ENCODE results near the gene PRXL2B.
"Not testable (repeated sequence)": the region's sequence is repeated elsewhere in the genome, so short reads cannot be mapped to it uniquely, and the experiment has no call there.

PRXL2B gene

GRCh38 chr1:2586154-2587070 lies at the start of gene PRXL2B:
PRXL2B (plus strand) TSS chr1:2586777; CDS start chr1:2586886, 109 bp downstream.
- peak; percentile 96 to 97 for DNase-seq (ENCODE audit: low read depth in 1 of 2, low spot score in 1 of 2)

- DNase-seq (ENCODE audit: low read depth in 1 of 2, low spot score in 1 of 2): no peak
These were observed 48.8 kb upstream of the PRXL2B start for GRCh38 chr1:2537784-2538115.

GRCh38 chr1:2538376-2538775 lies 48.2 kb upstream of the PRXL2B start:
- no peak for DNase-seq (ENCODE audit: low read depth in 1 of 2, low spot score in 1 of 2)

- DNase-seq (ENCODE audit: low read depth in 1 of 2, low spot score in 1 of 2): no peak
These were observed 47.7 kb upstream of the PRXL2B start for GRCh38 chr1:2538872-2539271.

GRCh38 chr1:2539312-2539907 lies 47.2 kb upstream of the PRXL2B start:
- DNase-seq (ENCODE audit: low read depth in 1 of 2, low spot score in 1 of 2): no peak

- no peak for DNase-seq (ENCODE audit: low read depth in 1 of 2, low spot score in 1 of 2)
These were observed 45.6 kb upstream of the PRXL2B start for GRCh38 chr1:2540816-2541492.

GRCh38 chr1:2541619-2542245 lies 44.8 kb upstream of the PRXL2B start:
- no peak for DNase-seq (ENCODE audit: low read depth in 1 of 2, low spot score in 1 of 2)

GRCh38 chr1:2542246-2542915 lies 44.2 kb upstream of the PRXL2B start:
- DNase-seq (ENCODE audit: low read depth in 1 of 2, low spot score in 1 of 2): no peak

GRCh38 chr1:2543543-2544092 lies 43.0 kb upstream of the PRXL2B start:
- no peak for DNase-seq (ENCODE audit: low read depth in 1 of 2, low spot score in 1 of 2)

GRCh38 chr1:2544093-2544874 lies 42.3 kb upstream of the PRXL2B start:
- DNase-seq (ENCODE audit: low read depth in 1 of 2, low spot score in 1 of 2): no peak

GRCh38 chr1:2544875-2545640 lies 41.5 kb upstream of the PRXL2B start:
- DNase-seq (ENCODE audit: low read depth in 1 of 2, low spot score in 1 of 2): no peak

GRCh38 chr1:2545754-2546514 lies 40.6 kb upstream of the PRXL2B start:
- peak; percentile 74 to 79 for DNase-seq (ENCODE audit: low read depth in 1 of 2, low spot score in 1 of 2)

- peak; percentile 57 to 64 for DNase-seq (ENCODE audit: low read depth in 1 of 2, low spot score in 1 of 2)
These were observed 39.9 kb upstream of the PRXL2B start for GRCh38 chr1:2546515-2547209.

- DNase-seq (ENCODE audit: low read depth in 1 of 2, low spot score in 1 of 2): no peak
These were observed 39.1 kb upstream of the PRXL2B start for GRCh38 chr1:2547210-2548067.

GRCh38 chr1:2548068-2548589 lies 38.4 kb upstream of the PRXL2B start:
- peak; percentile 68 to 70 for DNase-seq (ENCODE audit: low read depth in 1 of 2, low spot score in 1 of 2)

- not testable (repeated sequence) for DNase-seq (ENCODE audit: low read depth in 1 of 2, low spot score in 1 of 2)
These were observed 37.1 kb upstream of the PRXL2B start for GRCh38 chr1:2549367-2550029.

All from activated T-helper 1 cell treated with anti-CD3 and anti-CD28 coated beads, Interleukin-2, amount 50 U/mL, for 16 hours (primary cell).